ENCODE results near the gene PTGES2.

PTGES2 gene

GRCh38 chr9:128106181-128106939 lies 21.2 kb downstream of the PTGES2 start:
- in situ Hi-C loops (cut with HindIII; ENCODE audit: low sequenced_read_pairs): no loop called here

DNA sequence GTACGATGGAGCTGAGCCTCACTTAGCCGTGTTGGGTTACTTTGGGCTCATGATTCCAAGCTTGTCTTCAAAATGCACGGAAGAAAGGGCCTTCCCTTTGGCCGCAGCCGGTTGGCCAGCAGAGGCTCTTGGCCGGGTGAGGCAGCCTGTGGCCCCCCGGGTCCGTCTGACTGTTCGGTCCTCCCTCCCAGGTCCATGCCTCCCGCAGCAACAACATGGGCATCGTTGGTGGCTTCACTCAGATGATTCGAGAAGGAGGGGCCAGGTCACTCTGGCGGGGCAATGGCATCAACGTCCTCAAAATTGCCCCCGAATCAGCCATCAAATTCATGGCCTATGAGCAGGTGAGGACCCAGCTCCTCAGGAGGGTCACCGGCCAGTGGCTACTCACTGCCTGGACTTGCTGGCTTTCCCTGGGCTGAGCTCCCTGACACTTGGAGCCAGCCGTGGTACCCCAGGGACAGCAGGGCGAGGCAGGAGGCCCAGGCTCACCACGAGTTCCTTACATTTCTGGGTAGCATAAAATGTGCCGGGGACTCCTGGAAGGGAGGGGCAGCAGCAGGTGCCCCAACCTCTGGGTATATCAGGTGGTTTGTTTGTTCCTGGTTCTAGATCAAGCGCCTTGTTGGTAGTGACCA lies 21.9 kb downstream of the PTGES2 start:
- in situ Hi-C loops (cut with HindIII; ENCODE audit: low sequenced_read_pairs): no loop called here

- in situ Hi-C loops (cut with HindIII; ENCODE audit: low sequenced_read_pairs): no loop called here
Measured at GRCh38 chr9:128104171-128104618, 23.3 kb downstream of the PTGES2 start.

GRCh38 chr9:128103589-128103962 lies 24.0 kb downstream of the PTGES2 start:
- in situ Hi-C loops (cut with HindIII; ENCODE audit: low sequenced_read_pairs): no loop called here

GRCh38 chr9:128102861-128103588 lies 24.5 kb downstream of the PTGES2 start:
- in situ Hi-C loops (cut with HindIII; ENCODE audit: low sequenced_read_pairs): no loop called here

DNA sequence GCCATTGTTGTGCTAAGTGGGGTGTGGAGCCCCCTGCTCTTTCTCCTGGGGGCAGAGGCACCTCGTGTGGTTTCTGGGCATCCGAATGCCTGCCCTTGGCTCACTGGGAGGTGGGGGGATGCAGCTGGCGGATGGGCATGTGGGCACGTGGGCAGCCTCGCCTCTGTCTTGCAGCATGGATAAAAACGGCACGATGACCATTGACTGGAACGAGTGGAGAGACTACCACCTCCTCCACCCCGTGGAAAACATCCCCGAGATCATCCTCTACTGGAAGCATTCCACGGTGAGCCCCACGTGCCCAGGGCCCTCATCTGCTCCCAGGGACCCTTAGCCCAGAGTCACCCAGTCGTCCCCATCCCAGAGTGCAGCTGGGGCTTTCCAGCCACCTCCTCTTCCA lies 25.3 kb downstream of the PTGES2 start:
- in situ Hi-C loops (cut with HindIII; ENCODE audit: low sequenced_read_pairs): no loop called here

DNA sequence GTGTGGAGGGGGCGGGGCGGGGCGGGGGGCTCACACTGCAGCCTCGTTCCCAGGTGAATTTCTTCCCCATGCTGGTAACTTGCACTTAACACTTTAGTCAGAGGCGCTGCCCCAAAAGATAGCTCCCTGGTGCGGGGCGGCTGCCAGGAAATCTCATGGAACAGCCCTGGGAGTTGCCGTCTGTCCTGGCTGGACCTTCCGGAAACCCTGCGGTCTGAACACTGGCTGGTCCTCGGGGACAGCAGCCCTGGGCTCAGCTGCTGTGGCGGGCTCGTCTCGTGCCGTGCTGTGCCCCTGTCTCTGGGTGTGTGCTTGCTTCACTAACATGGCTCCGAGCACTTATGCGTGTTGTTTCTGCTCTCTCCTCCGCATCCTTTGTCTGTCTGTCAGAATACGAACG lies 25.8 kb downstream of the PTGES2 start:
- in situ Hi-C loops (cut with HindIII; ENCODE audit: low sequenced_read_pairs): no loop called here

DNA sequence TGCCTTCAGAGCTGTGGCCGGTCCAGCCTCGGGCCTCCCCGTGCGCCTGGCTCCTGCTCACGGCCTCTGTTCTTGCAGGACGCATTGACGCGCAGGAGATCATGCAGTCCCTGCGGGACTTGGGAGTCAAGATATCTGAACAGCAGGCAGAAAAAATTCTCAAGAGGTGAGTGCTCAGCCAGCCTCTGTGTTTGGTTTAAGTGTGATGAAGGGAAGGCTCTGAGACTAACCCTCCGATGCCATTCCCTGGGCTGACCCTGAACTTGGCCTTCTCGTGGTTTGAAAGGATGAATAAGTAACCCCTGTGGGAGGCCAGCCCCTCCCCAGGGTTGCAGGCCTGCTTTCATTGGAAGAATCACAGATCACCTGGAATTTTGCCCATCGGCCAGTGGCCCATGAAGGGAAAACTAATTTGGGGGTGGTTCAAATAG lies 26.3 kb downstream of the PTGES2 start:
- in situ Hi-C loops (cut with HindIII; ENCODE audit: low sequenced_read_pairs): no loop called here

DNA sequence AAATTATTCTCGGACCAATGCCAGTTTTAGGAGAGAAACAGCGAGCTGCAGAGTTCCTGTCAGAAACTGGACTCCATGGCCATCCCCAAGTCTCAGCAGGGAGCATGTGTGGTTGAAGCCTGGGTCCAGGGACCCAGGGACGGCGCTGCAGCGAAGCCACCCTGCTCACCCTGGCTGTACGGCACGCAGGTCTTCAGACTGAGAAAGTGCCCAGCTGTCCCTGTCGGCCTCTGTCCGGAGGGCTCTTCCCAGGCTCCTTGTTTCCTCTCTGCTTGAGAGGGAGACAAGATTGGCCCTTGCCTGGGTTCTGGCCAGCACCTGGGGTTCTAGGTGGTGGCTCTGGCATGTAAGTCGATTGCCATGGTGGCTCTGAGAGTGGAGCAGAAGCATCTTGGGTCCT lies 26.9 kb downstream of the PTGES2 start:
- in situ Hi-C loops (cut with HindIII; ENCODE audit: low sequenced_read_pairs): no loop called here

- in situ Hi-C loops (cut with HindIII; ENCODE audit: low sequenced_read_pairs): loop anchor here (10.0 kb wide), 1 partner anchor 165 kb away; the partner anchor contains the start of genes DPM2 and PIP5KL1
Measured at GRCh38 chr9:128099932-128100491, 27.5 kb downstream of the PTGES2 start.

- in situ Hi-C loops (cut with HindIII; ENCODE audit: low sequenced_read_pairs): loop anchor here (10.0 kb wide), 1 partner anchor 165 kb away; the partner anchor contains the start of genes DPM2 and PIP5KL1
Measured at GRCh38 chr9:128099231-128099931, 28.1 kb downstream of the PTGES2 start.

DNA sequence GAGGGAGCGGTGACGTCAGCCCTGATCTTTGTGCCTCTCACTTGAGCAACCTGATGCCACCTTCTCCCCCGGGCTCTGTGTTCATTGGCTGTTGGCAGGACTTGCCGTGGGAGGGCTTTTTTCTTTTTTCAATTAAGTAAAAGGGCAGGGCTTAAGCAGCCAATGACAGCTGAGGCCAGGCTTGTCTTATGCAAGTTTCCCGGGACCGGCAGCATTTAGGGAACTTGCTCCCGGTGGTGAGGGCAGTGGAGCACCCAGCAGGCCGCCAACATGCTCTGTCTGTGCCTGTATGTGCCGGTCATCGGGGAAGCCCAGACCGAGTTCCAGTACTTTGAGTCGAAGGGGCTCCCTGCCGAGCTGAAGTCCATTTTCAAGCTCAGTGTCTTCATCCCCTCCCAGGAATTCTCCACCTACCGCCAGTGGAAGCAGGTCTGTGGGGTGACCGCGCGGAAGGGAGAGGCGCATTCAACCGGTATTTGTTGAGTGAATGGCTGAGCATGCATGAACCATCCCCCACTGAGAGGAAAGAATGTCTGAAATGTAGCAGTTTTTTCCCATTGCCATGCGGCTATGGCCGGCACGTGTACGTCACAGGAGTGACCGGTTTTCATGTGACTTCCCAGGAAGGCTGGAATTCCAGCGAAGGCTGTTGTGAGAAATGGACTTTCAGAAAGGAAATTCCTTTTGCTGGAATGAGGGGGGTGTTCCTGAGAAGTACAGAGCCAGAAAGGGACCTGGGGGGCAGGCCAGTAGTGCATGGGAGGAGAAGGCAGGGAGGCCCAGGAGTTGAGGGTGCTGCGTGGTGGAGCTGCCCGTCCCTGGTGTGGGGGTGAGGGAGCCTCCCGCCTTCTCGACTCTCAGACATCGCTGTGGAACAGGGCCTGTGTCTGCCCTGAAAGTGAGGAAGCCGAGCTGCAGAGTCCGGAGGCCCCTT lies 29.0 kb downstream of the PTGES2 start:
- in situ Hi-C loops (cut with HindIII; ENCODE audit: low sequenced_read_pairs): loop anchor here (10.0 kb wide), 1 partner anchor 164 kb away; the partner anchor contains the start of genes DPM2 and PIP5KL1

DNA sequence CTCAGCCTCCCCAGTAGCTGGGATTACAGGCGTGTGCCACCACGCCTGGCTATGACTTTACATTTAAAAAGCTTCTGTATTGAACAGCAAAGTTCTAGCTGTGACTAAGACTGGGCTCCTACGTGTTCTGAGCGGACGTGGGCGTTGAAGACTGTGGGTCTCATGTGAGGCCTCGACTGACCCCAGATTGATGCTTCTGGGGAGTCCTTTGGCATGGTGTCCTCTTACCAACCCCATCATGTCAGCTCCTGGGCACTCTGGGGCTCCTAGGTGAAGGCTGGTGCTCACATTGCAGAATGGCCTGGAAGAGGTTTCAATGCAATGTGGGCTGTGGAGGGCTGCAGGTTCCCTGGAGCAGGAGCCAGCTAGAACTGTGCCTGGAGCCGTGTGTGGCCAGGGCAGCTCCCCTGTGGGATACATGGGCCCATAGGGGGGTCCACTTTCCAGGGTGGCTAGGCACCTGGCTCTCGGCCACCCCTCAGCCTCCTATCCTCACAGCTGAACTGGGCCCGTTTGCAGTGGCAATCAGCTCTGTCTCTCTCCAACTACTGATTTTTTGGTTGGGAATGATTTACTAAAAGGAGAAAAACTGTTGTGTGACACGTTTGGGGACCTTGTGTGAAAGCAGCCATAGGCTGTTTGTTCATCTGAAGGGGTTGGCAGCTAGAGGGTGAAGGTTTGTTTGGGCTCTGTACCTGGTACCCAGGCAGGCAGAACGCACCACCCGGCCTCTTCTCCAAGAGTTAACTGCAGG lies 29.8 kb downstream of the PTGES2 start:
- in situ Hi-C loops (cut with HindIII; ENCODE audit: low sequenced_read_pairs): loop anchor here (10.0 kb wide), 1 partner anchor 163 kb away; the partner anchor contains the start of genes DPM2 and PIP5KL1

GRCh38 chr9:128096616-128097536 lies 30.7 kb downstream of the PTGES2 start:
- in situ Hi-C loops (cut with HindIII; ENCODE audit: low sequenced_read_pairs): loop anchor here (10.0 kb wide), 1 partner anchor 162 kb away; the partner anchor contains the start of genes DPM2 and PIP5KL1

GRCh38 chr9:128094950-128095544 lies 32.5 kb downstream of the PTGES2 start:
- in situ Hi-C loops (cut with HindIII; ENCODE audit: low sequenced_read_pairs): loop anchor here (10.0 kb wide), 1 partner anchor 160 kb away; the partner anchor contains the start of genes DPM2 and PIP5KL1

GRCh38 chr9:128094166-128094949 lies 33.2 kb downstream of the PTGES2 start:
- in situ Hi-C loops (cut with HindIII; ENCODE audit: low sequenced_read_pairs): loop anchor here (10.0 kb wide), 1 partner anchor 160 kb away; the partner anchor contains the start of genes DPM2 and PIP5KL1
